Activated CD4-positive, alpha-beta T cell treated with anti-CD3 and anti-CD28 coated beads, Interleukin-10, Interleukin-2, amounts not matched to agents 100 ng/mL and 50 ng/mL, durations not matched to agents 16 hours and 8 hours (primary cell): ENCODE results near the gene KLHL1.

ENCODE experiments used
- DNase-seq: peaks from one replicate; pipeline ENCODE4 v3.0.0-alpha.2; 2020

The KLHL1 gene

DNA sequence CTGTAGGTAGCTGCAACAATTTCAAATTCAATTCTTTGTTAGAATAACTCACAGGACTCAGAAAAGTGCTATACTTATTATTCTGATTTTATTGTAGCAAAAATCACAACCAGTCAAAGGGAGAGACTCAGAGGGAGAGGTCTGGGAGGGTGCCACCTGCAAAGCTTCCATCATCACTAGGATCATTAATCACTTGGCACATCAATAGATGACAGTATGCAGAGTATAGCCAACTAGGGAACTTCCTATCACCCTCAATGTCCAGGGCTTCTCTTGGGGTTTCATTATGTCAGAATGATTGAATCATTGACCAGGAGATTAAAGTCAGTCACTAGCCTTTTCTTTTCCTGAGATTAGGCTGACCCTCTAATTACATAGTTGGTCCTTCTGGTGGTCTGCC, 432.0 kb downstream of the KLHL1 start:
- DNase-seq, result no peak

DNA sequence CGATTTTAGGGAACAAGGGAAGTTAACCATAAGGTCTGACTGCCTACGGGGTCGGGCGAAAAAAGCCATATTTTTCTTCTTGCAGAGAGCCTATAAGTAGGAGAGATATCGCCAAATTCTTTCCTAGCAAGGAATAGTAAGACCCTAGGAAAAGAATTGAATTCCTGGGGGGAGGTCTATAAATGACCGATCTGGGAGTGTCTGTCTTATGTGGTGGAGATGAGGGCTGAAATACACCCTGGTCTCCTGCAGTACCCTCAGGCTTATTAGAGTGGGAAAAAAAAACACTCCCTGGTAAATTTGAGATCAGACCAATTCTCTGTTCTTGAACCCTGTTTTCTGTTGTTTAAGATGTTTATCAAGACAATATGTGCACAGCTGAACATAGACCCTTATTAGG, 448.1 kb downstream of the KLHL1 start:
- no peak for DNase-seq

DNA sequence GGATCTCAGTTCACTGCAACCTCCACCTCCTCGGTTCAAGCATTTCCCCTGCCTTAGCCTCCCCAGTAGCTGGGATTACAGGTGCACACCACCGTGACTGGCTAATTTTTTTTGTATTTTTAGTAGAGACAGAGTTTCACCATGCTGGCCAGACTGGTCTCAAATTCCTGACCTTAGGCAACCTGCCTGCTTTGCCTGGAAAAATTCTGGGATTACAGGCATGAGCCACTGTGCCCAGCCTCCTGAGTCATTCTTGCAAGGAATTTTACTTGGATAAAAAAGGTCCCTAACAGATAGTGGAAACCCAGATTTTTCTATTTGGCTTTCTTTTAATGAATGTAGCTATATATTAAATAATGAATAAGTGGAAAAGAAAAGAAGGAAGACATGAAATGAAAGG, 450.6 kb downstream of the KLHL1 start:
- DNase-seq, result no peak

DNA sequence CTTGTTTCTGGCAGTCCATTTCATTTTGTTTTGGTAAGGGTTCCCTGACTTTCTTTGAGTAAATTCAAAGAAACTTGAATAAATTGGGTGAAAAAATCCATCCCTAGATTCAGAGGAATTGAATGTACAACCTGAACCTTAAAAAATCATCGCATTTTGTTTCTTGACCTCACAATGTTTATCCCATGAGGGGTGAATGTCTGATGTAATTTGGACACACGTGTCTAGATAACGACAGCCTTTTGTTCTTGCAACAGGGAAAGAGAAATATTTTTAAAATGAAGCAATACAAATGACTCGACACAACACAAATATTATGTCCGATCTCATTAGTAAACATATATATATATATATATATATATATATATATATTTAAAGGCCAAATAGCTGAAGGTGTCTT, 453.9 kb downstream of the KLHL1 start:
- no peak for DNase-seq
